ENCODE measurements around the gene MAPRE2. TPM values are rescaled to one million over a fixed set of nuclear protein-coding genes. Genes with fewer than 3 reads are reported as not detected.

Gene MAPRE2
- total RNA-seq, 2 experiments from 2014 or later, result 62.5 to 66.2 TPM

DNA sequence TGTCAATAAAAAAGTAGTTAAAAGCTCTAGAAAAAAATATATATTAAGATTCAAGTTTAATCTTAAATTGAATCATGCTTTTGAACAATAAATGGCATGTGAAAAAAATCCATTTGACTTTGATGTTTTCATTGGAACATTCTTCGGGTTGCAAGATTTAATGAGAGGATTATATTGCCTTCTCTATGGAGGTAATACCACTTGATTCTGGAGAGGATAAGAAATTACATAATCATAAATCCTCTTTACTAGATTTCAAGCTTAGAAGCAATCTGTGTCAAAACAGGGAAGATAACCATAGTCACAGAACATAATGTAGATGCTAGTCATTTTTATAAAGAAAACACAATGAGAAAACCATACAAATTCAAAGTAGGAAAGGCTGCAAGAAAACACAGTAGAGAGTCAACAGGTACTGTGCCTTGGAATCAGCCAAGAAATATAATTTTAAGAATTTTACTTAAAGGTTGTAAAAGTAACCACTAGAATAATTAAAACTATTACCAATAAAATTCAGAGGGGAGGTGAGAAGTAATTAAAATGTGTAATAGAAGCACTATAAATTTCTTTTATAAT, 18.7 kb upstream of the MAPRE2 start:
- no peak for DNase-seq

DNA sequence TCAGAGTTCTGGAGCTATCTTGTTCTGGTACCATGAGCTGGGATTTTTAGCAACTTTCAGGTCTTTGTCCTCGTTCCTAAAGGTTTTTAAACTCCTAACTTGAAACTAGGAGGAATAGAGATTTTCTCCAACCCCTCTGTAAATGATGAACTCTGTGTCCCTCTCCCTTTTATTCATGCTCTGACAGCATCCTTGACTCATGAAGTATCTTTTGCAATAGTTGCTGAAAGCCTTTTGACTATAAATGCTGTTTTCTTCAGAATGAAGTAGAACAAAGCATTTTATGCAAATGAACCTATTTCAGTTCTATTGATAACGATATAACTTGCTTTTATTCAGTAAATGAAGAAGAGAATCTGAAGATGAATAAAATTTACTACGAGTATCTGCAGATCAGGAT, 17.0 kb upstream of the MAPRE2 start:
- CTCF ChIA-PET, result interaction anchor here (1.2 to 8.3 kb wide), 3 partner anchors 13 to 362 kb away, joined by 3 to 65 read pairs (median 6); partner anchors contain the start of gene MAPRE2
- H3K36me3 Mint-ChIP-seq (ENCODE audit: low read depth), result no peaks in the 10 kb centered on the region
- peaks cover 29% of the 10 kb centered on the region for H3K4me1 Mint-ChIP-seq (ENCODE audit: low read depth)
- H3K27me3 Mint-ChIP-seq (ENCODE audit: low read depth), result no peaks in the 10 kb centered on the region
- no peak for DNase-seq
- no peaks in the 10 kb centered on the region for H3K9me3 Mint-ChIP-seq
- H3K27ac Mint-ChIP-seq, result no peak overlapping the region
- H3K4me3 Mint-ChIP-seq, result no peak overlapping the region
- intact Hi-C loops (cut with micrococcal nuclease), result no loop called here

More for the DNA sequence above, 18.7 kb upstream of the MAPRE2 start:
- Mint-ChIP-seq H3K36me3 (ENCODE audit: low read depth) (no peaks in the 10 kb centered on the region), H3K4me1 (ENCODE audit: low read depth) (peaks cover 15% of the 10 kb centered on the region), H3K4me3 (no peak overlapping the region), H3K27ac (no peak overlapping the region), H3K27me3 (ENCODE audit: low read depth) (no peaks in the 10 kb centered on the region), H3K9me3 (no peaks in the 10 kb centered on the region)
- intact Hi-C loops (cut with micrococcal nuclease), result no loop called here
- CTCF ChIA-PET, result interaction anchor here (0.9 to 1.2 kb wide), 2 partner anchors 16 to 209 kb away, joined by 3 read pairs; no protein-coding TSS in a partner anchor

DNA sequence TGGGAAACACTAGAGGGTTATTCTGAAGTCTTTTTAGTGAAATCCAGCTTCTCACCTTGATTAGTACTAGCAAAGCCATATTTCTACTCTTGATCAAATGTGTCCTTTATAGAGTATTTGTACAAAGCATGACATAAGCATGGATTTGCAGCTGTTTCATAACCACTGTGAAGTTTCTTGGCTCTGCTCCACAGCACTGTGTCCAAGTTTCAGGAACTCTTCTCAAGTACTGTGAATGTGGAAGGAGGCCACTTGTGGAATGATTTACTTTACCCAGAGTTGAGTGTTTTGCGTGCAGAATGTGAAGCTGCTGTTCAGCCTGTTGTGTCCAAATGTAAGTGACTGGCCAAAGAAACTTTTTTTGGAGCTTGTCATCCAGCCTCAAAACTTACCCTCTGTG, 16.2 kb upstream of the MAPRE2 start:
- no peak for DNase-seq
- H3K27ac Mint-ChIP-seq, result no peak overlapping the region
- no peaks in the 10 kb centered on the region for H3K27me3 Mint-ChIP-seq (ENCODE audit: low read depth)
- no peak overlapping the region for H3K4me3 Mint-ChIP-seq
- H3K4me1 Mint-ChIP-seq (ENCODE audit: low read depth), result peaks cover 35% of the 10 kb centered on the region
- intact Hi-C loops (cut with micrococcal nuclease), result loop anchor here (5.0 kb wide), 3 partner anchors 317 to 472 kb away; partner anchors contain the start of genes INO80C, ZNF24 and ZNF396
- CTCF ChIA-PET, result interaction anchor here (1.0 to 8.3 kb wide), 9 partner anchors 15 to 361 kb away, joined by 3 to 65 read pairs (median 6); partner anchors contain the start of gene MAPRE2
- H3K36me3 Mint-ChIP-seq (ENCODE audit: low read depth), result no peaks in the 10 kb centered on the region
- no peaks in the 10 kb centered on the region for H3K9me3 Mint-ChIP-seq

DNA sequence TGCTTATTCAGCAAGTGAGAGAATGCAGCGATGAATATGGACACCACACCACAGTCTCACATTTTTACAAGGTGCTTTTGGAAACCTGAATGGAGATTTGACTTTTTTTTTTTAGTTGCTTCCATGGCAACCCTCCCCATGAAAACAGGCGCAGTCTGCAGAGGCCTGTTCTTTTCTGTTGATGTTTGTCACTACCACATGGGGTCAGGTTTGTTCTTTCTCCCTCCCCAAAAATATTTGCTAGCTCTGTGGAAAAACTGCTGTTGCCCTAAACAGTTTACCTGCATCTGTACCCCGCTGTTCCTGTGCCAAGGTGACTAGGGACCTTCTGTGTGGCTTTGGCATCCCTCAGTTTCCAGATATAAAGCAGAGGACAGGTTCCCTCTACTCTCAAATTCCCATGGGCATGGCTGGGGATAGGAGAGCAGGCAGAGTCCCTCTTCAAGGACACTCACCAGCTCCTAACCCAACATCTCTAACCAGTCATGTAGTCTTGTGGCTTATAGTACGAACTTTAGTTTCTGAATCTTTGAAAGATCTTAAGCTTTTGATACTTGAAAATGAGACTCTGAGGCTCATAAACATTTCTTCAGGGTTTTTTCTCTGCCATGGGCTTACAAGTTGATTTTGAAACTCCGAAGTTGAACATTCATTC, 14.7 kb upstream of the MAPRE2 start:
- Mint-ChIP-seq H3K27me3 (ENCODE audit: low read depth) (no peaks in the 10 kb centered on the region), H3K27ac (peak overlapping the region; percentile 38), H3K4me3 (no peak overlapping the region), H3K4me1 (ENCODE audit: low read depth) (peaks cover 48% of the 10 kb centered on the region), H3K9me3 (no peaks in the 10 kb centered on the region), H3K36me3 (ENCODE audit: low read depth) (no peaks in the 10 kb centered on the region)
- CTCF ChIA-PET, result interaction anchor here (0.6 to 8.3 kb wide), 18 partner anchors 13 to 360 kb away, joined by 3 to 65 read pairs (median 4); partner anchors contain the start of gene MAPRE2
- peak; percentile 29 for DNase-seq
- intact Hi-C loops (cut with micrococcal nuclease), result loop anchor here (1.0 to 5.0 kb wide), 11 partner anchors 24 to 471 kb away; partner anchors contain the start of genes INO80C, ZNF24, ZNF396 and ZSCAN30

DNA sequence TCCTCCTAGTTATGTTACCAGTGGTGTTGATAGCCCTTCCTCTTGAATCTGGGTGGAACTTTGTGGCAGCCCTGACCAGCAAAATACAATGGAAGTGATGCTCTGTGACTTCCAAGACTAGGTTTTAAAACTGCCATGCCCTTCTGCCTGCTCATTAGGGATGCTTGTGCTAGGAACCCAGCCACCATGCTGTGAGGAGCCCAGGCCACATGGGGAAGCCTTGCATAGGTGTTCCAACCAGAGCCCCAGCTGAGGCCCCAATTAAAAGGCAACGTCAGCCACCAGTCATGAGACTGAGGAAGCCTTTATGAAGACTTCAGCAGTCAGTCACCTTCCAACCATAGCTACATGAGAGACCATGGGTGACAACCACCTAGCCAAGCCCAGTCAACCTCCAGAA, 14.0 kb upstream of the MAPRE2 start:
- CTCF ChIA-PET, result interaction anchor here (0.8 to 8.3 kb wide), 8 partner anchors 13 to 365 kb away, joined by 3 to 65 read pairs (median 5); partner anchors contain the start of gene MAPRE2
- Mint-ChIP-seq H3K27me3 (ENCODE audit: low read depth) (no peaks in the 10 kb centered on the region), H3K36me3 (ENCODE audit: low read depth) (no peaks in the 10 kb centered on the region), H3K4me1 (ENCODE audit: low read depth) (peaks cover 55% of the 10 kb centered on the region), H3K27ac (peak overlapping the region; percentile 38), H3K4me3 (no peak overlapping the region), H3K9me3 (no peaks in the 10 kb centered on the region)
- intact Hi-C loops (cut with micrococcal nuclease), result loop anchor here (1.0 to 5.0 kb wide), 10 partner anchors 23 to 470 kb away; partner anchors contain the start of genes INO80C, ZNF24, ZNF396 and ZSCAN30
- DNase-seq, result peak; percentile 62

DNA sequence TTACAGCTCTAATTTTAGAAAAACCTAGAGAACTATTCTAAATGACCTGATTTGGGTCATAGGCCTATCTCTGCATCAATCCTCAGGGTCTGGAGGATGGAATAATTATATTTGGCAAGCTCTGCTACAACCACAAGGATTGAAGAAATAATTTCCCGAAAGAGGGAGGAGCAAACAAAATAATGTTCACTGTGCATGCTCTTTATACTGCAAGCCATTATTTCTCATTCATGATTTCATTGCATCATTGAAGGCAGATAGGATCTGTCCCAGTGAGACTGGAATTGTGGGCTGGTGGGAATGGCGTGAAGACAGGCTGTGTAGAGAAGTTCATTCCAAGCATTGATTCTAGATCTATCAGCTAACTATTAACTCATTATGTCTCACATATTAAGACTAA, 12.7 kb upstream of the MAPRE2 start:
- Mint-ChIP-seq H3K4me3 (no peak overlapping the region), H3K27ac (no peak overlapping the region), H3K4me1 (ENCODE audit: low read depth) (peaks cover 61% of the 10 kb centered on the region), H3K27me3 (ENCODE audit: low read depth) (no peaks in the 10 kb centered on the region), H3K9me3 (no peaks in the 10 kb centered on the region), H3K36me3 (ENCODE audit: low read depth) (no peaks in the 10 kb centered on the region)
- DNase-seq, result no peak
- CTCF ChIA-PET, result interaction anchor here (0.9 to 8.3 kb wide), 7 partner anchors 11 to 115 kb away, joined by 3 to 65 read pairs (median 7); partner anchors contain the start of gene MAPRE2
- intact Hi-C loops (cut with micrococcal nuclease), result loop anchor here (2.0 to 5.0 kb wide), 4 partner anchors 68 to 469 kb away; partner anchors contain the start of genes INO80C, ZNF24 and ZNF396

DNA sequence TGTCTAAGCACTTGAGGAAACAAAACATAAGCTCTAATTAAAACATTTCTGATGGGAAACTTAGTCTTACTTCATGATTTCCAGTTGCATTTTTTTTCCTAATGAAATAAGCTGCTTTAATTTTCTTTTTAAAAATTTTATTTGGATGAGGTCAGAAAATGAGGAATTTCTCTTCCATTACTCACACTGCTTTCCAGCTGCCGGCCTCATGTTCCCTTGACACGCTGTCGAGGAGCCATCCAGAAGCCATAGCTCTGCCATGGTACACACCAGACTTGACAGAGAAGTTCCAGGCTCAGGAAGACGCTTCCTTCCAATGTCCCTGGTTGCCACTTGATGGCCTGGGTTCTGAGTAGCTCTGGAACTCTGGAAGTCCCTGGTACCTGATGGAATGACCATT, 12.1 kb upstream of the MAPRE2 start:
- DNase-seq, result no peak
- intact Hi-C loops (cut with micrococcal nuclease), result loop anchor here (1.0 to 5.0 kb wide), 5 partner anchors 13 to 468 kb away; partner anchors contain the start of genes INO80C, ZNF24 and ZNF396
- H3K27ac Mint-ChIP-seq, result peak overlapping the region; percentile 92
- no peaks in the 10 kb centered on the region for H3K9me3 Mint-ChIP-seq
- no peaks in the 10 kb centered on the region for H3K27me3 Mint-ChIP-seq (ENCODE audit: low read depth)
- H3K4me1 Mint-ChIP-seq (ENCODE audit: low read depth), result peaks cover 61% of the 10 kb centered on the region
- CTCF ChIA-PET, result interaction anchor here (0.6 to 8.3 kb wide), 9 partner anchors 11 to 356 kb away, joined by 3 to 65 read pairs (median 7); partner anchors contain the start of gene MAPRE2
- peak overlapping the region; percentile 70 for H3K4me3 Mint-ChIP-seq
- H3K36me3 Mint-ChIP-seq (ENCODE audit: low read depth), result no peaks in the 10 kb centered on the region

DNA sequence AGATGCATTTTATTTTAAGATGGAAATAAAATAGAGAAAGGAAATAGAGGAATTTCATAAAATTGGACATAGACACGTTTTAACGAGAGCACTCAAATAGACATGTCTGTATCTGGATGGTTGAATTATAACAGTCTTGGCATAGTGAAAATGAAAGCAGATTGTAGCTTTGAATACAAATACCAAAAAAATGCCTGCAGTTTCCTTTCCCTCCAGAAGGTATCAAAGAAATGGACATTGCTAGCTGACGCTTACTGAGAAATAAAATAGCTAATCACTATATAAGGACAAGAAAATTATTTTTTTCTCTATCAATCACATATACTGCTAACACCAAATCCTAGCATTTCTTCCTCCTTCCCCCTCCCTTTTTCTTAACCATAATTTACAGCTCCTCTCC, 11.4 kb upstream of the MAPRE2 start:
- no peak for DNase-seq
- Mint-ChIP-seq H3K9me3 (no peaks in the 10 kb centered on the region), H3K27ac (peak overlapping the region; percentile 92), H3K27me3 (ENCODE audit: low read depth) (no peaks in the 10 kb centered on the region), H3K4me1 (ENCODE audit: low read depth) (peaks cover 61% of the 10 kb centered on the region), H3K36me3 (ENCODE audit: low read depth) (no peaks in the 10 kb centered on the region), H3K4me3 (peak overlapping the region; percentile 70)
- intact Hi-C loops (cut with micrococcal nuclease), result loop anchor here (1.0 to 5.0 kb wide), 6 partner anchors 13 to 468 kb away; partner anchors contain the start of genes INO80C, ZNF24 and ZNF396
- CTCF ChIA-PET, result interaction anchor here (0.6 to 8.3 kb wide), 14 partner anchors 9 to 355 kb away, joined by 3 to 65 read pairs (median 5); partner anchors contain the start of gene MAPRE2

DNA sequence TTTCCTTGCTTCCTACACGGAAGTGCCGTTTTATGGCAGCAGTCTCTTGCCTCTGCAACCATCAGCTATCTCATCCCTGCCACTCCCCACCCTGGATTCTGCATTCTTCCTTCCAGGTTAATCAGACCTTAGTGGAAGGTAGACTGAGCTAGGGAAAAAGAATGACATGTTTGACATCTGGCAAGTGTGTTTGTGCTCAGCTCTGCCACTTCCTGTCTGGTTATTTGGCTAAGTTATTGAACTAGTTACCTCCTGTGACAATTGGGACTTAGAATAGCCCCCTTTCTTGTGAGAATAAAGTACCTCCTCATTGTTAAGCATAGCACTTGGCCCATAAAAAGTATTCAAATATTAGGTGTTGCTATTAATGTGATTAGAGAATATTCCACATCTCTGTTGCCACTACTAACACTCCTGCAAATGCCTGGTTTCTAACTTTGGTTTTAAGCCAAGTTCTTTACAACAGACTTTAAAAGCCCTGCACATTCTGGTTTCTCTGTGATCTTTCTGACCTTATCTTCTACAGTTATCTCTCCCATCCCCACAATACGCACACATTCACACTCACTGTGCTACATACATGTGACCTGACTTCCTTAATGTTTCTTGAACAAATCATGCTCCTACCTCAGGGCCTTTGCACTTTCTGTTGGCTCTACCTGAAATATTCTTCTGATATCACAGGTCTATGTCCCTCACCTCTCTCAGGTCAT, 10.8 kb upstream of the MAPRE2 start:
- Mint-ChIP-seq H3K27me3 (ENCODE audit: low read depth) (no peaks in the 10 kb centered on the region), H3K4me3 (peak overlapping the region; percentile 70), H3K27ac (peak overlapping the region; percentile 92), H3K36me3 (ENCODE audit: low read depth) (no peaks in the 10 kb centered on the region), H3K9me3 (no peaks in the 10 kb centered on the region), H3K4me1 (ENCODE audit: low read depth) (peaks cover 61% of the 10 kb centered on the region)
- intact Hi-C loops (cut with micrococcal nuclease), result loop anchor here (1.0 kb wide), 1 partner anchor 170 kb away; no protein-coding TSS in a partner anchor
- CTCF ChIA-PET, result interaction anchor here (0.6 to 8.3 kb wide), 10 partner anchors 10 to 164 kb away, joined by 3 to 65 read pairs (median 6); partner anchors contain the start of gene MAPRE2
- DNase-seq, result peak; percentile 34

DNA sequence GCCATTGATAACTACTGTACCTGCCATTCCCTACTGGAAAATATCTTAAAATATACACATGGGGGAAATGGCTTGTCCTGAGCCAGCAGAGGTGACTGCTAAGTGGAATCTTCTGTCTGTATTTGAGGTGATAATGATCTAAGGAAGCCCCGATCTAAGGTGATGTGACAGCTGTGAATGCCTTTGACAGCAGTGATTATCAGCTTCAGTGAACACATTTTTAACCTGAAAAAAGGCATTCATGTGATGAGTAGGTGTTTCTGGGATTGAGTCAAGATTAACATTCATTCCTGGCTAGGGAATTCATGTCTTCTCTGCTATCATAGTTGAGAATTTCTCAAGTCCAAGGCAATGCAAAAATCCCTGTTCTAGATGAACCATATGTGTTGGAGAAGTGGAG, 9.1 kb upstream of the MAPRE2 start:
- H3K9me3 Mint-ChIP-seq, result no peaks in the 10 kb centered on the region
- intact Hi-C loops (cut with micrococcal nuclease), result no loop called here
- no peak overlapping the region for H3K4me3 Mint-ChIP-seq
- no peak overlapping the region for H3K27ac Mint-ChIP-seq
- CTCF ChIA-PET, result interaction anchor here (0.8 to 8.3 kb wide), 4 partner anchors 8 to 32 kb away, joined by 3 to 65 read pairs (median 3); partner anchors contain the start of gene MAPRE2
- no peak for DNase-seq
- no peaks in the 10 kb centered on the region for H3K36me3 Mint-ChIP-seq (ENCODE audit: low read depth)
- no peaks in the 10 kb centered on the region for H3K27me3 Mint-ChIP-seq (ENCODE audit: low read depth)
- H3K4me1 Mint-ChIP-seq (ENCODE audit: low read depth), result peaks cover 50% of the 10 kb centered on the region

DNA sequence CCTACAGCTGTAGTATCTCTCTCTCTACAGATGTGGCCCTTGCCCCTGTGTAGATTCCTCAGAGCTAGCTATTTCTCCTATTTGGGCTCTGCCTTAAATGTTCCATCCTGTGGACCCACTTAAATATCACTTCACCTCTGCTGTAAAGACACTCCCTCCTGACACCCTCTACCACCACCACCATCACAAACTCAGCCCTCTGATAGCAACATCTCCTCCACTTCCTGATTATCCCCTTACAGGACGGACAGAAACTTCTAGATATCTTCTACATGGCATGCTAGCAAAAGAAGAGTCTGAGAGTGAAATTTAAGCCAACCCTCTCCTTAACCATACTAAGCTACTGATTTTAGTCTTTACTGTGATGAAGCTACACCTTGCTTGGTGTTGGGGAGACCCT, 3.2 kb upstream of the MAPRE2 start:
- no peak for DNase-seq
- Mint-ChIP-seq H3K36me3 (ENCODE audit: low read depth) (peaks cover 2% of the 10 kb centered on the region), H3K27ac (no peak overlapping the region), H3K9me3 (no peaks in the 10 kb centered on the region), H3K4me3 (no peak overlapping the region), H3K27me3 (ENCODE audit: low read depth) (no peaks in the 10 kb centered on the region), H3K4me1 (ENCODE audit: low read depth) (peaks cover 29% of the 10 kb centered on the region)
- CTCF ChIA-PET, result interaction anchor here (0.7 to 5.7 kb wide), 3 partner anchors 10 to 149 kb away, joined by 3 to 65 read pairs (median 4); no protein-coding TSS in a partner anchor
- intact Hi-C loops (cut with micrococcal nuclease), result no loop called here
